H1 (cell line): ENCODE results near the gene SH2D1A. TPM values are rescaled to one million over a fixed set of nuclear protein-coding genes. Genes with fewer than 3 reads are reported as not detected.

ENCODE experiments used
- CTCF ChIA-PET: fragments of 300-600 bp; sonication (Branson Sonifier 250); formaldehyde crosslinking; loops from one replicate; lab custom pipeline; 2021; ENCODE audit not compliant: partially characterized antibody; lab: Charles Lee
- POLR2A ChIA-PET: fragments of 300-600 bp; sonication (Branson Sonifier 250); formaldehyde crosslinking; loops from one replicate; lab custom pipeline; 2021; ENCODE audit warnings: inconsistent platforms; ENCODE audit not compliant: partially characterized antibody; lab: Charles Lee
- DNase-seq, 2 experiments: peaks; one replicate each; pipeline versions ENCODE4 v3.0.0 to v3.0.0-alpha.2; 2010 to 2022; ENCODE audit warnings: low spot score in 2 of 2, low read depth in 1 of 2, mixed read lengths in 1 of 2
- FAIRE-seq: peaks from 2 replicates; lab custom pipeline; 2011; peaks lifted over from hg19 to GRCh38; lab: Jason Lieb, UNC
- H2AFZ ChIP-seq: 2 replicates; pipeline ENCODE4 v1.8.1; 2012; ENCODE audit warnings: low read length, inconsistent platforms
- H2AK5ac ChIP-seq: 2 replicates; pipeline ENCODE4 v1.6.1; 2013; ENCODE audit warnings: low read depth, low read length
- H2BK120ac ChIP-seq: replicated peaks from 2 replicates; pipeline ENCODE3; 2013; ENCODE audit warnings: low read depth, low read length, inconsistent platforms
- H2BK12ac ChIP-seq: 2 replicates; pipeline ENCODE4 v1.6.1; 2013; ENCODE audit warnings: low read depth, low read length
- H2BK15ac ChIP-seq: 2 replicates; pipeline ENCODE4 v1.6.1; 2013; ENCODE audit warnings: low read length
- H2BK20ac ChIP-seq: 2 replicates; pipeline ENCODE4 v1.6.1; 2013; ENCODE audit warnings: low read length
- H2BK5ac ChIP-seq: 2 replicates; pipeline ENCODE4 v1.6.1; 2013; ENCODE audit warnings: low read depth, low read length
- H3K14ac ChIP-seq: 2 replicates; pipeline ENCODE4 v1.6.1; 2013; ENCODE audit warnings: inconsistent platforms; ENCODE audit not compliant: insufficient read length
- H3K18ac ChIP-seq: 2 replicates; pipeline ENCODE4 v1.6.1; 2013; ENCODE audit warnings: low read length; ENCODE audit errors: extremely low read depth
- H3K23ac ChIP-seq: 2 replicates; pipeline ENCODE4 v1.6.1; 2013; ENCODE audit warnings: inconsistent platforms; ENCODE audit not compliant: insufficient read length
- H3K23me2 ChIP-seq: 2 replicates; pipeline ENCODE4 v1.6.1; 2013; ENCODE audit warnings: low read depth, low read length
- H3K27ac ChIP-seq: 2 replicates; pipeline ENCODE4 v1.6.1; 2011; ENCODE audit warnings: low read depth, low read length, inconsistent platforms
- H3K27me3 ChIP-seq, 4 experiments: replicated peaks in 1 of 4; 1 replicate in 1 of 4; 2 replicates in 3 of 4; pipeline versions ENCODE4 v1.6.1 to v1.8.1; 2011 to 2013; ENCODE audit warnings: low read length in 3 of 4, mild to moderate bottlenecking in 3 of 4, inconsistent platforms in 2 of 4, mixed read lengths in 2 of 4, moderate library complexity in 1 of 4; ENCODE audit not compliant: control insufficient read depth in 3 of 4, insufficient read depth in 3 of 4; ENCODE audit errors: extremely low read depth in 1 of 4
- H3K36me3 ChIP-seq, 4 experiments: 2 replicates each; pipeline versions ENCODE4 v1.6.1 to v1.8.1; 2011 to 2013; ENCODE audit warnings: mild to moderate bottlenecking in 4 of 4, low read length in 3 of 4, moderate library complexity in 2 of 4, control low read depth in 1 of 4, inconsistent platforms in 1 of 4; ENCODE audit not compliant: insufficient read depth in 4 of 4, control insufficient read depth in 2 of 4
- H3K4ac ChIP-seq: replicated peaks from 2 replicates; pipeline ENCODE3; 2013; ENCODE audit warnings: low read length, low read depth, mixed read lengths, inconsistent platforms; ENCODE audit not compliant: insufficient read length
- H3K4me1 ChIP-seq, 4 experiments: replicated peaks in 1 of 4; 1 replicate in 1 of 4; 2 replicates in 3 of 4; pipeline versions ENCODE4 v1.6.1 to v1.8.1; 2011 to 2013; ENCODE audit warnings: low read length in 3 of 4, inconsistent platforms in 2 of 4, mixed read lengths in 1 of 4; ENCODE audit not compliant: insufficient read depth in 4 of 4, control insufficient read depth in 3 of 4
- H3K4me2 ChIP-seq, 2 experiments: 2 replicates each; pipeline versions ENCODE4 v1.6.1 to v1.8.1; 2011 to 2013; ENCODE audit warnings: low read depth in 2 of 2, low read length in 2 of 2, control low read depth in 1 of 2, inconsistent platforms in 1 of 2, mild to moderate bottlenecking in 1 of 2; ENCODE audit not compliant: insufficient read depth in 1 of 2
- H3K4me3 ChIP-seq, 4 experiments: fragments of 200-600, 300-600 bp in 1 of 4; sonication (generic), shearing (Covaris generic), sonication (Bioruptor Twin) in 1 of 4; 2 replicates each; pipeline versions ENCODE4 v1.5.1 to v1.8.1; 2011 to 2016; ENCODE audit warnings: low read length in 4 of 4, low read depth in 3 of 4, control low read depth in 2 of 4, inconsistent platforms in 2 of 4, mild to moderate bottlenecking in 2 of 4, mixed read lengths in 1 of 4, moderate library complexity in 1 of 4; ENCODE audit not compliant: insufficient read depth in 2 of 4; ENCODE audit errors: extremely low read depth in 1 of 4
- H3K56ac ChIP-seq: replicated peaks from 2 replicates; pipeline ENCODE3; 2013; ENCODE audit warnings: low read depth, mild to moderate bottlenecking, mixed read lengths, low read length, inconsistent platforms; ENCODE audit not compliant: insufficient read length
- H3K79me1 ChIP-seq: 2 replicates; pipeline ENCODE4 v1.6.1; 2013; ENCODE audit warnings: low read depth, low read length, control low read depth
- H3K79me2 ChIP-seq, 2 experiments: 2 replicates each; pipeline versions ENCODE4 v1.6.1 to v1.8.1; 2012 to 2013; ENCODE audit warnings: low read length in 2 of 2, mild to moderate bottlenecking in 2 of 2, inconsistent platforms in 1 of 2; ENCODE audit not compliant: insufficient read depth in 2 of 2, control insufficient read depth in 1 of 2
- H3K9ac ChIP-seq, 4 experiments: replicated peaks in 1 of 4; 1 replicate in 1 of 4; 2 replicates in 3 of 4; pipeline versions ENCODE4 v1.6.1 to v1.8.1; 2011 to 2013; ENCODE audit warnings: low read depth in 3 of 4, low read length in 3 of 4, control low read depth in 2 of 4, mild to moderate bottlenecking in 2 of 4, moderate library complexity in 2 of 4, inconsistent platforms in 1 of 4; ENCODE audit errors: extremely low read depth in 1 of 4
- H3K9me3 ChIP-seq, 2 experiments: 2 replicates each; pipeline versions ENCODE4 v1.6.1 to v1.8.1; 2012 to 2013; ENCODE audit warnings: mild to moderate bottlenecking in 2 of 2, moderate library complexity in 2 of 2, control low read depth in 1 of 2, inconsistent platforms in 1 of 2, low read depth in 1 of 2, low read length in 1 of 2, mixed read lengths in 1 of 2; ENCODE audit not compliant: insufficient read depth in 2 of 2
- H4K20me1 ChIP-seq, 2 experiments: replicated peaks in 1 of 2; 2 replicates each; pipeline versions ENCODE3 to v1.8.1; 2011 to 2013; ENCODE audit warnings: inconsistent platforms in 2 of 2, low read length in 2 of 2, mild to moderate bottlenecking in 1 of 2; ENCODE audit not compliant: insufficient read depth in 2 of 2, control insufficient read depth in 1 of 2
- H4K5ac ChIP-seq: 2 replicates; pipeline ENCODE4 v1.6.1; 2013; ENCODE audit warnings: low read length, low read depth, mixed read lengths, inconsistent platforms; ENCODE audit not compliant: insufficient read length
- H4K8ac ChIP-seq: 2 replicates; pipeline ENCODE4 v1.8.0; 2013; ENCODE audit warnings: mild to moderate bottlenecking, moderate library complexity, low read length, inconsistent platforms; ENCODE audit not compliant: insufficient read depth; ENCODE audit errors: extremely low read depth
- H4K91ac ChIP-seq: replicated peaks from 2 replicates; pipeline ENCODE3; 2013; ENCODE audit warnings: low read length, mixed read lengths, inconsistent platforms; ENCODE audit not compliant: insufficient read length
- ASH2L ChIP-seq: fragments of 200-600, 300-600 bp; sonication (generic); IDR thresholded peaks from one replicate; pipeline ENCODE4 v1.7.1; 2017; ENCODE audit warnings: low read length
- ATF2 ChIP-seq: IDR thresholded peaks from 2 replicates; pipeline ENCODE4 v1.6.1; 2012; ENCODE audit warnings: low read length, inconsistent platforms
- BCL11A ChIP-seq, 2 experiments: IDR thresholded peaks; one replicate each; pipeline ENCODE4 v1.6.1; 2011; ENCODE audit warnings: low read depth in 2 of 2, low read length in 2 of 2, mild to moderate bottlenecking in 2 of 2
- CBX8 ChIP-seq: fragments of 300-800, 300-1000 bp; sonication (generic); IDR thresholded peaks from 2 replicates; pipeline ENCODE4 v1.7.1; 2016; ENCODE audit warnings: low read depth, low read length, borderline replicate concordance
- CEBPB ChIP-seq: IDR thresholded peaks from 2 replicates; pipeline ENCODE4 v1.6.1; 2012; ENCODE audit warnings: low read depth, low read length
- FOSL1 ChIP-seq: IDR thresholded peaks from 2 replicates; pipeline ENCODE4 v1.6.1; 2011; ENCODE audit warnings: mild to moderate bottlenecking, low read depth, low read length, moderate library complexity; ENCODE audit not compliant: insufficient read depth
- JUN ChIP-seq: IDR thresholded peaks from 2 replicates; pipeline ENCODE4 v1.6.1; 2011; ENCODE audit warnings: low read depth, mild to moderate bottlenecking, improper control_type of control experiment, low read length
- KDM4A ChIP-seq: IDR thresholded peaks from one replicate; pipeline ENCODE4 v1.7.1; 2012; ENCODE audit warnings: low read depth, mild to moderate bottlenecking, moderate library complexity, low read length, inconsistent platforms; ENCODE audit not compliant: severe bottlenecking
- MAFK ChIP-seq: IDR thresholded peaks from 2 replicates; pipeline ENCODE4 v1.6.1; 2012; ENCODE audit warnings: low read depth, mild to moderate bottlenecking, improper control_type of control experiment, low read length
- SAP30 ChIP-seq: fragments of 300-600 bp; sonication (generic); IDR thresholded peaks from 2 replicates; pipeline ENCODE4 v1.7.1; 2012; ENCODE audit warnings: low read length, moderate library complexity, mild to moderate bottlenecking, inconsistent platforms; ENCODE audit not compliant: insufficient read depth, insufficient replicate concordance
- SIN3A ChIP-seq, 2 experiments: IDR thresholded peaks in 1 of 2; conservative IDR thresholded peaks in 1 of 2; 2 replicates each; pipeline ENCODE4 v1.6.1; 2011 to 2012; ENCODE audit warnings: low read length in 2 of 2, improper control_type of control experiment in 1 of 2, low read depth in 1 of 2, mild to moderate bottlenecking in 1 of 2
- SP2 ChIP-seq: IDR thresholded peaks from 2 replicates; pipeline ENCODE4 v1.6.1; 2012; ENCODE audit warnings: mild to moderate bottlenecking, low read length, inconsistent platforms
- TBP ChIP-seq: IDR thresholded peaks from 2 replicates; pipeline ENCODE4 v1.6.1; 2011; ENCODE audit warnings: low read depth, low read length, improper control_type of control experiment
- TEAD4 ChIP-seq: IDR thresholded peaks from 2 replicates; pipeline ENCODE4 v1.6.1; 2012; ENCODE audit warnings: low read depth, low read length, inconsistent platforms, mixed read lengths
- YY1 ChIP-seq: IDR thresholded peaks from 2 replicates; pipeline ENCODE4 v1.6.1; 2011; ENCODE audit warnings: low read depth, mild to moderate bottlenecking, low read length
- polyA plus RNA-seq, 7 experiments: library from polyadenylated mRNA; depleted of rRNA in 3 of 7; stranded (reverse) in 5 of 7; unstranded in 2 of 7; fragments of >200 nt in 5 of 7; fragments of 200-250 nt in 2 of 7; gene quantifications; 1 replicate in 5 of 7; 2 replicates in 1 of 7; 4 replicates in 1 of 7; pipeline versions ENCODE4 v1.2.1 to v1.2.3, GENCODE V29; 2011 to 2013; ENCODE audit warnings: missing spikeins in 2 of 7, mixed read lengths in 2 of 7
- total RNA-seq: library from RNA; stranded (reverse); fragmentation: NEBNext Ultra II Directional; extraction: Animal tissue kit (Norgen Biotek cat#: 25700); gene quantifications from 2 replicates; pipeline ENCODE4 v1.2.1, GENCODE V29; 2021

The SH2D1A gene
- total and polyA plus RNA-seq, 2 of the 8 experiments (the other 6 are each of a cell fraction or from before 2014, with no cell fraction given) = not detected

GRCh38 chrX:124369722-124370121 is 23.4 kb downstream of the SH2D1A start:
- H3K4me1 ChIP-seq = no peaks in the 10 kb centered on the region
- no peak overlapping the region for H4K91ac ChIP-seq
- H3K4ac ChIP-seq = no peak overlapping the region
- no peak overlapping the region for H3K14ac ChIP-seq
- no peak overlapping the region for H3K27ac ChIP-seq
- no peak overlapping the region for H2BK20ac ChIP-seq
- H3K9ac ChIP-seq = no peak overlapping the region
- H2AK5ac ChIP-seq = no peak overlapping the region
- H3K4me2 ChIP-seq = no peak overlapping the region
- POLR2A ChIA-PET = no interaction called here
- H3K36me3 ChIP-seq = no peaks in the 10 kb centered on the region
- H4K8ac ChIP-seq = no peak overlapping the region
- H4K20me1 ChIP-seq = no peaks in the 10 kb centered on the region
- no peak overlapping the region for H4K5ac ChIP-seq
- no peak overlapping the region for H2AFZ ChIP-seq
- H3K18ac ChIP-seq = no peak overlapping the region
- DNase-seq = no peak
- H2BK12ac ChIP-seq = no peak overlapping the region
- H3K27me3 ChIP-seq = no peaks in the 10 kb centered on the region
- no peak overlapping the region for H2BK5ac ChIP-seq
- CTCF ChIA-PET = interaction anchor here (0.7 to 1.7 kb wide), 3 partner anchors 18 to 146 kb away, joined by 4 to 6 read pairs (median 5); no protein-coding TSS in a partner anchor
- H3K23me2 ChIP-seq = no peaks in the 10 kb centered on the region
- no peak overlapping the region for H2BK120ac ChIP-seq
- H3K56ac ChIP-seq = no peak overlapping the region
- H3K4me3 ChIP-seq = no peak overlapping the region
- H3K9me3 ChIP-seq = no peaks in the 10 kb centered on the region
- H2BK15ac ChIP-seq = no peak overlapping the region
- no peaks in the 10 kb centered on the region for H3K79me1 ChIP-seq
- peak; percentile 13 for FAIRE-seq
- H3K23ac ChIP-seq = no peak overlapping the region
- no peaks in the 10 kb centered on the region for H3K79me2 ChIP-seq
- TF ChIP-seq CBX8 (no peak), YY1 (no peak), ATF2 (no peak), SIN3A (conservative IDR thresholded peaks at IDR 0.05 in 1 of 2, IDR thresholded peaks at IDR 0.05 in 1 of 2; ENCODE audit: low read depth in 1 of 2, low read length in 2 of 2) (no peak), BCL11A (IDR thresholded peaks at IDR 0.05; ENCODE audit: low read depth in 2 of 2, low read length in 2 of 2) (no peak), TEAD4 (no peak), ASH2L (no peak), MAFK (no peak), KDM4A (no peak), FOSL1 (no peak), CEBPB (no peak), JUN (no peak), SAP30 (no peak), TBP (no peak), SP2 (no peak)
